Measurements from ENCODE around the gene BORCS6.

The BORCS6 gene

GRCh38 chr17:8151120-8151640 is 38.8 kb downstream of the BORCS6 start:
- Histone ChIP-seq H3K9me3 (ENCODE audit: severe bottlenecking) (no peaks in the 10 kb centered on the region), H3K4me3 (ENCODE audit: low read depth, low read length) (peak overlapping the region; percentile 78), H3K27me3 (ENCODE audit: insufficient read depth, low read depth, severe bottlenecking) (no peaks in the 10 kb centered on the region), H3K27ac (peak overlapping the region; percentile 53), H3K36me3 (peaks cover 39% of the 10 kb centered on the region)
- no peak for TF ChIP-seq CTCF (IDR thresholded peaks at IDR 0.05; ENCODE audit: low read depth, low read length)
- peak; percentile 89 for DNase-seq

GRCh38 chr17:8150194-8151119 is 39.5 kb downstream of the BORCS6 start:
- Histone ChIP-seq H3K9me3 (ENCODE audit: severe bottlenecking) (no peaks in the 10 kb centered on the region), H3K27me3 (ENCODE audit: insufficient read depth, low read depth, severe bottlenecking) (no peaks in the 10 kb centered on the region), H3K4me3 (ENCODE audit: low read depth, low read length) (peak overlapping the region; percentile 78), H3K36me3 (peaks cover 46% of the 10 kb centered on the region), H3K27ac (peak overlapping the region; percentile 46)
- no peak for DNase-seq
- TF ChIP-seq CTCF (IDR thresholded peaks at IDR 0.05; ENCODE audit: low read depth, low read length) = no peak

- no peak for TF ChIP-seq CTCF (IDR thresholded peaks at IDR 0.05; ENCODE audit: low read depth, low read length)
- Histone ChIP-seq H3K36me3 (peaks cover 48% of the 10 kb centered on the region), H3K27me3 (ENCODE audit: insufficient read depth, low read depth, severe bottlenecking) (no peaks in the 10 kb centered on the region), H3K4me3 (ENCODE audit: low read depth, low read length) (no peak overlapping the region), H3K9me3 (ENCODE audit: severe bottlenecking) (no peaks in the 10 kb centered on the region), H3K27ac (no peak overlapping the region)
- DNase-seq = no peak
These were observed 40.4 kb downstream of the BORCS6 start for GRCh38 chr17:8149419-8150193.

- Histone ChIP-seq H3K4me3 (ENCODE audit: low read depth, low read length) (no peak overlapping the region), H3K36me3 (peaks cover 54% of the 10 kb centered on the region), H3K9me3 (ENCODE audit: severe bottlenecking) (no peaks in the 10 kb centered on the region), H3K27me3 (ENCODE audit: insufficient read depth, low read depth, severe bottlenecking) (no peaks in the 10 kb centered on the region), H3K27ac (no peak overlapping the region)
- no peak for TF ChIP-seq CTCF (IDR thresholded peaks at IDR 0.05; ENCODE audit: low read depth, low read length)
- DNase-seq = no peak
These were observed 41.4 kb downstream of the BORCS6 start for GRCh38 chr17:8148560-8148959.

GRCh38 chr17:8147805-8148404 is 42.1 kb downstream of the BORCS6 start:
- H3K36me3 ChIP-seq = peaks cover 54% of the 10 kb centered on the region
- H3K4me3 ChIP-seq (ENCODE audit: low read depth, low read length) = no peak overlapping the region
- DNase-seq = no peak
- H3K27me3 ChIP-seq (ENCODE audit: insufficient read depth, low read depth, severe bottlenecking) = no peaks in the 10 kb centered on the region
- no peaks in the 10 kb centered on the region for H3K9me3 ChIP-seq (ENCODE audit: severe bottlenecking)
- TF ChIP-seq CTCF (IDR thresholded peaks at IDR 0.05; ENCODE audit: low read depth, low read length) = no peak
- H3K27ac ChIP-seq = no peak overlapping the region
